NOMO-1 treated with DMSO at 0.1 percent for 48 hours (cell line): ENCODE measurements around the gene MRPL47.

Source experiments
- DNase-seq: peaks from one replicate; lab custom pipeline; 2025; ENCODE audit not compliant: unreplicated experiment; lab: John Stamatoyannopoulos, UW

Gene MRPL47

GRCh38 chr3:179591313-179591712 is 13.1 kb downstream of the MRPL47 start:
- no peak for DNase-seq

GRCh38 chr3:179590669-179591068 is 13.8 kb downstream of the MRPL47 start:
- no peak for DNase-seq

- DNase-seq: no peak
These were observed 15.3 kb downstream of the MRPL47 start for GRCh38 chr3:179589143-179589542.

GRCh38 chr3:179580992-179581391 is 23.4 kb downstream of the MRPL47 start:
- DNase-seq: no peak

- DNase-seq: no peak
These were observed 38.9 kb downstream of the MRPL47 start for GRCh38 chr3:179565496-179565895.

GRCh38 chr3:179563271-179563783 is 41.1 kb downstream of the MRPL47 start:
- peak; percentile 93 for DNase-seq

DNA sequence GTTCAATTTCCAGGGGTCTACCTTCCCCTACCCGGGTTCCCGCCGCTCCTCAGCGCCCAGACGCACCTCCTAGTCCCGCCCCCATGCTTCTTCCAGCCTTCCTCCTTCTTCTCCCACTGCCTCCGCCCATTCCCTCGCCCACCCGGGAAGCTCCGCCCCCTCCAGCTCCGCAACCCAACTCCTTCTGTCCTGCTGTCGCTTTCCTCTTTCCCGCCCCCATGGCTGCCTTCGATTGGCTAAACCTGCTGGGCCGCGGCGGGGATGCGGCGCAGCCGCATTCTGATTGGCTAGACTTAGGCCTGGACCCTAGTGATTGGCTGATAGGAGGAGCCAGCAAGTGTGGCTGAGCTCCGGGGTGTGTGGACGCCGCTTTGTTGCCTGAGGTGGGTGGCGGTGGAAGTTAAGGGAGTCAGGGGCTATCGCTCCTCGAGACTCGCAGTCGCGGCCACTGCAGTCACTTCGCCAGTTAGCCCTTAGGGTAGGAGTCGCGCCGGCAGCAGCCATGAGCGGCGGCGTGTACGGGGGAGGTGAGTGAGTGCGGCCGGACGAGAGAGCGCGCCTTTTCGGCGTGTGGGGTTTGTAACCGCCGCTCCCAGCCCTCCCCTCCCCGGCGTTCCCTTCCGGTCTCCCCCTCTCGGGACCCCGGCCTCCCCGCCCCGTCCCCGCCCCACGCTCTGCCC is 41.7 kb downstream of the MRPL47 start, which contains the start of gene ACTL6A:
Gene ACTL6A (plus strand): TSS at position 336 of the 680 bp plus-strand sequence. CDS start 167 bp downstream, at position 503.
- peak; percentile 100 for DNase-seq

GRCh38 chr3:179560791-179561190 is 43.6 kb downstream of the MRPL47 start:
- no peak for DNase-seq

GRCh38 chr3:179558742-179559364 is 45.6 kb downstream of the MRPL47 start:
- peak; percentile 63 for DNase-seq

DNA sequence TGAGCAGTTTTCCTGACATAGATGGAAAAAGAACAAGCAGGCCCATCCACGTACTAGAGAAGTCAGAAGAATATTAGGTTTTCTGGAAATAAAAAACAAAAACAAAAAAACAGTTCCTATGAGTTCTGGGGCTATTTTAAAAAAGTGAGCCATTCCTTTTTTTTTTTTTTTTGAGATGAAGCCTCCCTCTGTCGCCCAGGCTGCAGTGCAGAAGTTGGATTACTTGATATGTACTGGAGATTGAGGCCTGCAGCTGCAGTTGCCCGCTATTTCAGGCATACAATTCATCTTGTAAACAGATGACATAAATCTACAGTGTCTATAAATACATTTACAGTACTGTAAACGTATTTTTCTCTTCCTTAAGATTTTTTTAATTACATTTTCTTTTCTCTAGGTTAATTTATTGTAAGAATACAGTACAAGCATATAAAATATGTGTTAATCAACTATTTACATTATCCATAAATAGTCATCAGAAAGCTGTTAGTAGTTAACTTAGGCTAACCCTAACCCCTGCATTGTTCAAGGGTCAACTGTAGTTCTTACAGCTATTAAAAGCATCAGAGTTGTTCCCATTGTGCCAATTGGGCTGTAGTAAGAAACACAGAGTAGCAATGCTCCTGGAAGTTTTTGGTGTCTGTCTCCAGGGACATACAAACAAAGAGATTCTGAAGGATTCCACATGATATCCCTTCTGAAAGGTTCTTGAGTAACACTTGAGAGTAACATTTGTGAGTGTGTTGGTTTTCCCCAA is 52.9 kb downstream of the MRPL47 start:
- DNase-seq: no peak

DNA sequence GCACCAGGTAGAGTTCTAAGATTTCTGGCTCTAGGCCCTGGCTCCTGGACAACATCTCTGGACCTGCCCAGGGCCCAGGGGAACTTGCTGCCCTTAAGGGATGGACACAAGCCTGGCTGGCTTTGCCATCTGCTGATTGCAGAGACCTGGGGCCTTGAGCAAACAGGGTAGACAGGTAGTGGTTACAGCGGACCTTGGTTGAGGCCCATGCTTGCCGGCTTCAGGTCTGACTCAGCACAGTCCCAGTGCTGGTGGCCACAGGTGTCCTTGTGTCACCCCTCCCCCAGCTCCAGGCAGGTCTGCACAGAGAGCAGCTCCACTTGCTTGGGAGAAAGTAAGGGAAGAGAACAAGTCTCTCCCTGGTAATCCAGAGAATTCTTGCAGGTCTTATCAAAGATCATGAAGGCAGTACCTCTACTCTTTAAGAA is 57.6 kb downstream of the MRPL47 start:
- no peak for DNase-seq

DNA sequence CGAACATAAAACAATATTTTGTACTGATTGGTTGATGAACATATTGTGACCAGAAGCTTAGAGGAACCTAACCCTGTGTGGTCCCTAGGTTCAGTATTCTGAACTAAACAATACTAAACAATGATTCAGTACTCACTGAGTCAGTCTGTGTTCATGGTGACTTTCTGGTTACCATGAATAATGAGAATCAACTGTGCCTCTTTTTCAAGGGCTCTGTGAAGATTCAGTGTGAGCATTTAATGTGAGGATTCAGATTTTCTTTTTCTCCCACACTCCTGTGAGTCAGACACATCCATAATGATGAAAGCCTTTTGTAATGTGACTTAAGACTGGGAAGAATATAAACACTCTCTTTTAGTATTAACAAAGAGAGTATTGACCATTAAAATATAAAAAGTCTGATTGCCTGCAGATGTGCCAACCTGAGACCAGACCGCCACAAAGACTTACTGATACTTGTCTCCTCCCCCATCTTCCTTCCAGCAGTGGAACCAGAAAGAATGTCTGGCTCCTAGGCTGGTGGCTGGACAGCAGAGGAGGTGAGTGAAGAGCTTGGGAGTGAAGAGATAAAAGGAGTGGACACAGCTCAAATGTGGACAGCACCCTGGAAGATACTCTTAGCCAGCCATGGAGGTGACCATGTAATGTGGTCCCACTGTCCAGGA is 59.3 kb downstream of the MRPL47 start:
- DNase-seq: no peak

- DNase-seq: no peak
These were observed 62.1 kb downstream of the MRPL47 start for GRCh38 chr3:179542375-179542774.

DNA sequence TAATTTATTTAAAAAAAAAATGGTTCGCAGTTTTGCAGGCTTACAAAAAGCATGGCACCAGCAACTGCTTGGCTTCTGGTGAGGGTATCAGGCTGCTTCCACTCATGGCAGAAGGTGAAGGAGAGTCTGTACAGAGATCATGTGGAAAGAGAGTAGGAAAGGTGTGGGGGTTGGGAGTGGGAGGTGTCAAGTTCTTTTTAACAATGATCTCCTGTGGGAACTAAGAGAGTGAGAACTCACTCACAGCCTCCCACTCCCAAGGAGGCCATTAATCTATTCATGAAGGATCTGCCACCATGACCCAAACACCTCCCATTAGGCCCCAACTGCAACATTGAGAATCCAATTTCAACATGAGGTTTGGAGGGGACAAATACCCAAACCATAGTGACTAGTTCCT is 62.8 kb downstream of the MRPL47 start:
- DNase-seq: no peak

- no peak for DNase-seq
These were observed 63.3 kb downstream of the MRPL47 start for GRCh38 chr3:179541094-179541493.
